GM12801 (cell line): ENCODE measurements around the gene GOT1.

ENCODE experiments used
- CTCF ChIP-seq: IDR thresholded peaks from one replicate; pipeline ENCODE4 v1.5.1; 2011; ENCODE audit warnings: control low read depth; ENCODE audit not compliant: insufficient read length; ENCODE audit errors: extremely low read depth

Gene GOT1

DNA sequence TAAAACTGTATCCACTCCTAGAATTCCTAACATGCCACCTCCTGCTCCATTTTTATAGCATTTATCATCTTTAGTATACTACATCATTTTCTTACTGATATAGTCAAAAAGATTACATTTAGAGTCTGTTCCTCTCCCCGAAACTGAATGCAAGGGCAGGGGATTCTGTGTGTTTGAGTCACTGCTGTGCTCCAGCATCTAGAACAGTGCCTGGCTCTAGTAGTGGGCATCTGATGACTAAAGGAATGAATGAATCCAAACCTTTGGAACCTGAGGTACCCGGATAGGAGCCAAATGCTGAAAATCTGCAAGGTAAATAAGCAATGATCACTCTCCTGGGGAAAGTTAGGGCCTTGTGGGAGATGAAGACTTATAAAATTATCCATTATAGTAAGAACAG, 18.9 kb downstream of the GOT1 start:
- no peak for TF ChIP-seq CTCF

DNA sequence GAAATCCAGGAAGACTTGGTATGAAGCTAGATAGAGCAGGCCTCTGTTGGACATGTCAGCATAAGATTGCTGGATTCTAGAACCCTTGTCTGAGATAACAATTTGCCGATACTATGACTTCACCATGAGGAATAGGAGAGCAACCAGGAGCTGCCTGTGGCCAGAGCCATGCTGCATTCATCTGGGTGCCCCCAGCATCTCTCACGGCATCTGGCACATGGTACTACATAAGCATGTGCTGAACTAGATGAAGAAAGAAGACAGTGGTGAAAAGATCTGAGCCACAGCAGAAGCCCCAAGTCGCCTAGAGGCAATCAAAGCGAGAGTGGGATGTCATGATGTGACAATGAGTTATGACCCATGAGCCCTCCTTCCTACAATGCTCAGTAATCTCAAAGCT, 19.5 kb downstream of the GOT1 start:
- no peak for TF ChIP-seq CTCF

DNA sequence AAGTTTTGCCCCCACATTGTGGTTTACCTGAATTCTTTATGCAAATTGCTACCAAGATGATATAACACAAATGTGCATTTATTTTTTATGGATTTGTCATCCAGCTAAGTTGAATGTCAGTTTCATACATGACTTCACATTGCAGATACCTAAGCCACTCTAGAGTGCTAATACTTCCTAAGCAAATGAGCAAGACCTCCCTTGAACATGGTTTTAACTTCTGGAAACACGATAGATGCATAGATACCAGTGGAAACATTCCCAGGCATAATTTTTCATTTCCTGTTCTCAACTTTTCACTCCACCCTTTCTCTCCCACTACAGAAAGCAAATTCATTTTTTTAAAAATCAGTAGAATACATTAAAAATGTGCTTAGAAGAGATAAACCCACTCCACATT, 20.3 kb downstream of the GOT1 start:
- no peak for TF ChIP-seq CTCF

DNA sequence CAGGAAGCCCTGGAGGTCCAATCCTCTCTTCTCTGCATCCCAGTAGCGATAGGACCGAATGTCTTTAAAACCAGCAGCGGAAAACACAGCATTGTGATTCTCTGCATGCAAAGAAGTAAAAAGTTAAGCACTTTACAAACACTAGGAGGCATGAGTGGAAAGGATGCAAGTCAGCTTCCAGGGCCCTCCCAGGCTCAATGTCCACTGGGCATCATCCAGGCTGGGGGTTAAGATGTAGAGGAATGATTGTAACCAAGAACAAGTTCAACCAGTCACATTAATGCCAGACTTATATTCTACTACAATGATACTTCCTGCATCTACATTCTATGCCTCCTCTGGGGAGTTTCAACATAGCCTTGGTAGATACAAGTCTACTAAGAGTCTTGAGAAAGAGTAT, 24.3 kb downstream of the GOT1 start:
- no peak for TF ChIP-seq CTCF

DNA sequence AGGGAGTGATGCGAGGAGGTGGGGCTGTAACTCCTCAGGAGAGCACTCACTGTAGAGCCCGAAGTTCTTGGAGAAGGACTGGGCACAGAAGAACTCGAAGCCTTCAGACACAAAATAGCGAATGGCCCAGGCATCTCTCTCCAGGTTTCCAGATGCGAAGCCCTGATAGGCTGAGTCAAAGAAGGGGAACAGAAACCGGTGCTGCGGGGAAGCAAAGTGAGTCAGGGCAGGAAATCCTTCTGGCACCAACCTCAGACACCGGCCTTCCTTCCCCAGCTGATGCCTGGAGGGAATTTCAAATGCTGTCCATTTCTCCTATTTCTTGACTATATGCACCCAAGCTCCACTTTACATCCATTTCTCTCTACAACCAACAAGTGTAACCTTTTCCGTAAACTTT, 26.8 kb downstream of the GOT1 start:
- TF ChIP-seq CTCF = no peak

GRCh38 chr10:99399664-99400063, 30.8 kb downstream of the GOT1 start:
- no peak for TF ChIP-seq CTCF

DNA sequence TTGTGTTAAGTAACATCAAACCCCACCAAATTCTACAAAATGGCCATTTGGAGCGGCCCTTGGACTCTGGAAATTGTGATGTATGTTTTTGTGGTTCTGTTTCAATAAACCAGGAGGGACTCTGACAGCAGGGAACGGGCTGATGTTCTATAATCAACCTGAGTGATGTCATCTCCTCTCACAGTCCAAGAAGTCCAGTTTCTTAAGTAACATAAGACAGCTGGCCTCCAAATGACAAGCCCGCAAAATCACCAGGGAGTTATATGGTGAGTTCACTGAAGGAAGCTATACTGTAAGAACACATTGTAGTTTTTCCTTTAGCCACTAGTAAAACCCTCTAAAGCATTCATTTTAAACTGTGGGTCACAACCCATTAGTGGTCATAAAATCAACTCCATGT, 34.0 kb downstream of the GOT1 start:
- no peak for TF ChIP-seq CTCF
